ENCODE measurements around the gene USH1G. TPM values are rescaled to one million over a fixed set of nuclear protein-coding genes. Genes with fewer than 3 reads are reported as not detected.
A peak's percentile ranks its signal among the peaks of the same experiment; 100 is the strongest.

Gene USH1G
- total RNA-seq, 1 donor: not detected

DNA sequence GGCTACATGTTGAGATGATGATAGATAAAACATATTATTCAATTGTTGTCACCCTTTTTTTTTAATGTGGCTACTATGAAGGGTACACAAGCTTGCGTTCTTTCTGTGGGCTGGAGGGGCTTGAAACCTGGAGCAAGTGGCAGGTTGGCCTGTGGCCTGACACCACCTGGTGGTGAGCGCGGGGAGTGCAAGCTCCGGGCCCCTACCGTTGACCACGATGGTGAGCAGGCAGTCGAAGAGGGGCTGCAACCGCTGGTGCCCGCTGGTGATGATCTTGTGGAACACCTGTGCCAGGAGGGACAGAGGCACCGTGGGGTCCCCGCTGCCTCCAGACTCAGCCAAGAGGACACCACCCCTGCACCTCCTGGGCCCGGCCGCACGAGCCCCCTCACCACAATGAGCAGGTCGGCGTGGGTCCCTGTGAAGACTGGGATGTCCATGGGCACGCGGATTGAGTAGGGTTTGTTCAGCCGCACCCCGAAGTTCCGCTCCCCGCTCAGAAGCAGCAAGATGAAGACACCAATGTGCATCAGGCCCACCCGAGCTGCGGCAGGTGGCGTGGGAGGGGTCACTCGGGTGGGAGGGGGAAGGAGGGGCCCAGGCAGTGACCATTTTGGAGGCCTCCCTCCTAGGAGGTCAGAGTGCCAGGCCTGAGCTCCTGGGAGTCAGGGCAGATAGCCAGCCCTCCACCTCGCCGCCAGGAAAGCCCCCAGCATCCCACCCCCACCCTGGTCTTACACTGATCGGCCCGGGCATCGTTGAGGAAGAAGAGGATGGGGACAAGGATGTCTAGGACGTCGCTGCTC is 35.1 kb upstream of the USH1G start:
- peak; percentile 98 for DNase-seq (ENCODE audit: insufficient read length, low spot score, missing footprints)
- Histone ChIP-seq H3K79me2 (ENCODE audit: insufficient read depth, low read length) (no peaks in the 10 kb centered on the region), H3K4me2 (ENCODE audit: insufficient read depth, low read length) (no peak overlapping the region), H3K27ac (ENCODE audit: low read depth, low read length) (no peak overlapping the region), H3K9me3 (ENCODE audit: low read depth, low read length) (no peaks in the 10 kb centered on the region), H3K4me3 (ENCODE audit: insufficient read depth, low read length) (no peak overlapping the region), H3K4me1 (ENCODE audit: insufficient read depth, low read length) (peaks cover 5% of the 10 kb centered on the region), H3K36me3 (ENCODE audit: insufficient read depth, low read length) (no peaks in the 10 kb centered on the region), H4K20me1 (ENCODE audit: insufficient read depth, low read length) (no peaks in the 10 kb centered on the region), H2AFZ (ENCODE audit: low read length) (no peak overlapping the region), H3K27me3 (ENCODE audit: insufficient read depth, low read length) (peaks cover 2% of the 10 kb centered on the region)
- TF ChIP-seq, protein P1, sequence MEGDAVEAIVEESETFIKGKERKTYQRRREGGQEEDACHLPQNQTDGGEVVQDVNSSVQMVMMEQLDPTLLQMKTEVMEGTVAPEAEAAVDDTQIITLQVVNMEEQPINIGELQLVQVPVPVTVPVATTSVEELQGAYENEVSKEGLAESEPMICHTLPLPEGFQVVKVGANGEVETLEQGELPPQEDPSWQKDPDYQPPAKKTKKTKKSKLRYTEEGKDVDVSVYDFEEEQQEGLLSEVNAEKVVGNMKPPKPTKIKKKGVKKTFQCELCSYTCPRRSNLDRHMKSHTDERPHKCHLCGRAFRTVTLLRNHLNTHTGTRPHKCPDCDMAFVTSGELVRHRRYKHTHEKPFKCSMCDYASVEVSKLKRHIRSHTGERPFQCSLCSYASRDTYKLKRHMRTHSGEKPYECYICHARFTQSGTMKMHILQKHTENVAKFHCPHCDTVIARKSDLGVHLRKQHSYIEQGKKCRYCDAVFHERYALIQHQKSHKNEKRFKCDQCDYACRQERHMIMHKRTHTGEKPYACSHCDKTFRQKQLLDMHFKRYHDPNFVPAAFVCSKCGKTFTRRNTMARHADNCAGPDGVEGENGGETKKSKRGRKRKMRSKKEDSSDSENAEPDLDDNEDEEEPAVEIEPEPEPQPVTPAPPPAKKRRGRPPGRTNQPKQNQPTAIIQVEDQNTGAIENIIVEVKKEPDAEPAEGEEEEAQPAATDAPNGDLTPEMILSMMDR (IDR thresholded peaks at IDR 0.05; ENCODE audit: extremely low read depth, low read depth, low read length): peak; percentile 85

DNA sequence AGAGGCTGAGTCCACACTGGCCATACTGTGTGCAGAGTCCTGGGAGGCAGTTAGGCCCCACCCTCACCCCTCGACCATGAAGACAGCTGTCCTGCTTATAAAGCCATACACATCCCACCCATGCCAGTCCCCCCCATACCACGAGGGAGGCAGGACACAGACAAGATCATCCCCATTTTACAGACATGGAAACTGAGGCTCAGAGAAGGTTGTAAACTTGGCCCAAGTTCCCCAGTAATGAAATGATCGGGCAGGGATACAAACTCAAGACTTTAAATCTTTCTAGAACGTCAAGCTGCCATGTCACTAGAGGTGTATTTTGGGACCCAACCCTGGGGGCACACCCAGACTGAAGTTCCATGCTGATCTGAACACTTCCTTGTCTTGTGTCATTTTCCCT is 33.0 kb upstream of the USH1G start:
- no peaks in the 10 kb centered on the region for H4K20me1 ChIP-seq (ENCODE audit: insufficient read depth, low read length)
- no peak for DNase-seq (ENCODE audit: insufficient read length, low spot score, missing footprints)
- H3K27me3 ChIP-seq (ENCODE audit: insufficient read depth, low read length): peaks cover 5% of the 10 kb centered on the region
- H3K4me1 ChIP-seq (ENCODE audit: insufficient read depth, low read length): peaks cover 5% of the 10 kb centered on the region
- H3K4me2 ChIP-seq (ENCODE audit: insufficient read depth, low read length): no peak overlapping the region
- TF ChIP-seq, protein P1 (IDR thresholded peaks at IDR 0.05; ENCODE audit: extremely low read depth, low read depth, low read length): no peak
- H3K27ac ChIP-seq (ENCODE audit: low read depth, low read length): no peak overlapping the region
- H3K36me3 ChIP-seq (ENCODE audit: insufficient read depth, low read length): no peaks in the 10 kb centered on the region
- H2AFZ ChIP-seq (ENCODE audit: low read length): no peak overlapping the region
- H3K79me2 ChIP-seq (ENCODE audit: insufficient read depth, low read length): no peaks in the 10 kb centered on the region
- H3K4me3 ChIP-seq (ENCODE audit: insufficient read depth, low read length): no peak overlapping the region
- H3K9me3 ChIP-seq (ENCODE audit: low read depth, low read length): no peaks in the 10 kb centered on the region

- no peak for DNase-seq (ENCODE audit: insufficient read length, low spot score, missing footprints)
- Histone ChIP-seq H3K9me3 (ENCODE audit: low read depth, low read length) (no peaks in the 10 kb centered on the region), H3K27ac (ENCODE audit: low read depth, low read length) (no peak overlapping the region), H2AFZ (ENCODE audit: low read length) (no peak overlapping the region), H3K36me3 (ENCODE audit: insufficient read depth, low read length) (no peaks in the 10 kb centered on the region), H3K4me1 (ENCODE audit: insufficient read depth, low read length) (no peaks in the 10 kb centered on the region), H3K4me3 (ENCODE audit: insufficient read depth, low read length) (no peak overlapping the region), H3K79me2 (ENCODE audit: insufficient read depth, low read length) (no peaks in the 10 kb centered on the region), H4K20me1 (ENCODE audit: insufficient read depth, low read length) (no peaks in the 10 kb centered on the region), H3K27me3 (ENCODE audit: insufficient read depth, low read length) (peaks cover 5% of the 10 kb centered on the region), H3K4me2 (ENCODE audit: insufficient read depth, low read length) (no peak overlapping the region)
- TF ChIP-seq, protein P1 (IDR thresholded peaks at IDR 0.05; ENCODE audit: extremely low read depth, low read depth, low read length): no peak
Observed at GRCh38 chr17:74954665-74955421, 31.8 kb upstream of the USH1G start.

DNA sequence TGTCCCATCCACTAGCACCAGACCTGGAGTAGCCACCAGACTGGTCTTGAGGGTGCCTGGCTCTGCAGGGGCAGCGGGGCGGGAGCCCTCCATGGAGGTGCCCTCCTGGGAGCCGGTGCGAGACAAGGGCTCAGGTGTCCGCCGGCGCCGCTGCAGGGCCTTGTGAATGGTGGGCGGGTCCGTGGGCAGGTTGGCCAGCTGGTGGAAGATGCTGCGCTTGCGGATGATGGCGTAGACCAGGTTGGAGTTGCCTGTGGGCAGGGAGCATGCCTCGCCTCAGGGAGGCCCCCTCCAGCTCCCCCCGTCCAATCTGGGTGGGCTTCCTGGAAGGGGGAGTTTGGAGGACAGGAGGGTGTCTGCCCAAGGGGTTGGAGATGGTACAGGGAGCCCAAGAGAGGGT is 31.1 kb upstream of the USH1G start:
- H3K27me3 ChIP-seq (ENCODE audit: insufficient read depth, low read length): peaks cover 5% of the 10 kb centered on the region
- no peaks in the 10 kb centered on the region for H4K20me1 ChIP-seq (ENCODE audit: insufficient read depth, low read length)
- H3K9me3 ChIP-seq (ENCODE audit: low read depth, low read length): no peaks in the 10 kb centered on the region
- TF ChIP-seq, protein P1 (IDR thresholded peaks at IDR 0.05; ENCODE audit: extremely low read depth, low read depth, low read length): no peak
- H3K4me2 ChIP-seq (ENCODE audit: insufficient read depth, low read length): no peak overlapping the region
- no peak for DNase-seq (ENCODE audit: insufficient read length, low spot score, missing footprints)
- H2AFZ ChIP-seq (ENCODE audit: low read length): no peak overlapping the region
- no peaks in the 10 kb centered on the region for H3K79me2 ChIP-seq (ENCODE audit: insufficient read depth, low read length)
- no peak overlapping the region for H3K4me3 ChIP-seq (ENCODE audit: insufficient read depth, low read length)
- no peaks in the 10 kb centered on the region for H3K36me3 ChIP-seq (ENCODE audit: insufficient read depth, low read length)
- no peak overlapping the region for H3K27ac ChIP-seq (ENCODE audit: low read depth, low read length)
- no peaks in the 10 kb centered on the region for H3K4me1 ChIP-seq (ENCODE audit: insufficient read depth, low read length)
